ENCODE measurements around the gene FBXO33.
A peak's percentile ranks its signal among the peaks of the same experiment; 100 is the strongest.

The FBXO33 gene

GRCh38 chr14:39432179-39432618, at the start of gene FBXO33:
Gene FBXO33, minus strand, starts transcription at chr14:39432433. Its CDS starts 271 bp downstream, at chr14:39432162.
- peak; percentile 94 to 98 for DNase-seq

DNA sequence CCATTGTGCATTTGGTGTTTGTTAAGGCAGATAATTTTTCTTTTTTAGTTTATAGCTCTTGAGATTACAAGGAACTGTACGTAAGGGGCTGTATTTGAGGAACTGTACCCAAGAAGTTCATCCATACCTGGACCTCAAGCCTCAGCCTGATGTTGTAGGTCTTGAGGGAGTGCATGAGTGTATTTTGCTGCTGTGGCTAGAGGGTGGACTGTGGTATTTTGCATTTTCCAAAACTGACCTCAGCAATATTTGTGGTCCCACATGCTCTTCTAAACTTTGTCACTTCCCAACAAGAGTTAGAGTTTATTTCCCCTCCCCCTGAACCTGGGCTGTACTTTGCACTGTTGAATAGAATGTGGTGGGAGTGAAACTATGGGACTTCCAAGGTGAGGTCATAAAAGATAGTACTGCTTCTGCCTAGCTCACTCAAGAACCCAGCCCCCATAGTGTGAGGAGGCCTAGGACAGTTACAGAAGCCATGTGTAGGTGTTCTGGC, 42.2 kb upstream of the FBXO33 start:
- no peak for DNase-seq

DNA sequence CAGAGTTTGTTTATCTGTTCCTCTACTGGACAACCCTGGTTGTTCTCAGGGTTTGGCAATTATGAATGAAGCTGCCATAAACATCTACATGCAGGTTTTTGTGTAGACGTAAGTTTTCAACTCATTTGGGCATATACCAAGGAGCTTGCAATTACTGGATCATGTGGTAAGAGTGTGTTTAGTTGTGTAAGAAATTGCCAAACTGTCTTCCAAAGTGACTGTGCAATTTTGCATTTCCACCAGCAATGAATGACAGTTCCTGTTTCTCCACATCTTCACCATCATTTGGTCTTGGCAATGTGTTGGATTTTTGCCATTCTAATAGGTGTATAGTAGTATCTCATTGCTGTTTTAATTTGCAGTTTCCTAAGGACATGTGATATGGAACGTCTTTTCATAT, 39.8 kb upstream of the FBXO33 start:
- DNase-seq: no peak

DNA sequence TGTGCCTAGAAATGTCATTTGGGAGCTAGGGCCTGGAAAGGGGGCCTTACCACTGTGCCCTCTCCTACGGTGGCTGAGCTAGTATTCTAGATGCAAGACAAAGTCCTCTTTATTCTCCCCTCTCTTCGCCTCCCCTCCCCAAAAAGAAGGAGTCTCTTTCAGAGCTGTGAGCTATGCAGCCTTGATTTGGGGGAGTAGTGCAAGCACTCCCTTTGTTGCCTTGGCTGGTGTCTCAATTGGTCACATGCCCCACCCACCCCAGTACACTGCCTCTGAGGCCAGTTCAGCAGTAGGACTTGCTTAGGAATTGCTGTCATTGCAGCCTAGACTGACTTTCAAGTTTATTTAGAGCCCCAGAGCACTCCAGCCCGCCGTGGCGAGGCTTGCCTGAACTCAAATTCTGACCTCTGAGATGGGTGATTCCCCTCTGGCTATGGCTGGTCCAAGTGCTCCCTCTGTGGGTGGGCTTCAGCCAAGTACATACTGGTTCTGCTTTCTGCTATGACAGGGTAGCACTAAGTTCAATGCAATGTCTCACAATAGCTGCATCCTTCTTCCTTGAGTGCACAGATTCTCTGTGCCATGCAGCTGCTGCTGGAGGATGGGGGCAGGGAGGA, 37.0 kb upstream of the FBXO33 start:
- peak; percentile 10 to 15 for DNase-seq

- peak; percentile 54 to 58 for DNase-seq
These were observed 35.8 kb upstream of the FBXO33 start for GRCh38 chr14:39467889-39468524.

GRCh38 chr14:39459795-39460478, 27.7 kb upstream of the FBXO33 start:
- no peak for DNase-seq

DNA sequence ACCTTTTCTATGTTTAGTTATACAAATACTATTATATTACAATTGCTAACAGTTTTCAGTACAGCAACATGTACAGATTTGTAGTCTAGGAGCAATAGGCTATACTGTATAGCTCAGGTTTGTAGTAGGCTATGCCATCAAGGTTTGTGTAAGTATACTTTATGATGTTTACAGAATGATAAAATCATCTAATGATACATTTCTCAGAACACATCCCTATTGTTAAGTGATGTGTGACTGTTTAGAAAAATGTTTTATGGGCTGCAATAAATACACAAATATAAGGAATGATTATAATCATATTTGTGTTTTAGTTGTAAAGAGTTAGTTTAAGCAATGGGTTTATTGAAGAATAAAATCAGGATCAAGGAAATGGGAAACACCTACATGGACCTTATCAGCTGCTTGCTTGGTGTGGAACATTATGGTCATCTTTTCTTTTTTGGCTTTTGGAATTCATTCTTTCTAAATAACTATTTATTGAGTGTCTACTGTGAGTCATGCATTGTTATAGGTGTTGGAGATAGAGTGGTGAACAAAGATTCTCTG, 24.5 kb upstream of the FBXO33 start:
- DNase-seq: no peak

DNA sequence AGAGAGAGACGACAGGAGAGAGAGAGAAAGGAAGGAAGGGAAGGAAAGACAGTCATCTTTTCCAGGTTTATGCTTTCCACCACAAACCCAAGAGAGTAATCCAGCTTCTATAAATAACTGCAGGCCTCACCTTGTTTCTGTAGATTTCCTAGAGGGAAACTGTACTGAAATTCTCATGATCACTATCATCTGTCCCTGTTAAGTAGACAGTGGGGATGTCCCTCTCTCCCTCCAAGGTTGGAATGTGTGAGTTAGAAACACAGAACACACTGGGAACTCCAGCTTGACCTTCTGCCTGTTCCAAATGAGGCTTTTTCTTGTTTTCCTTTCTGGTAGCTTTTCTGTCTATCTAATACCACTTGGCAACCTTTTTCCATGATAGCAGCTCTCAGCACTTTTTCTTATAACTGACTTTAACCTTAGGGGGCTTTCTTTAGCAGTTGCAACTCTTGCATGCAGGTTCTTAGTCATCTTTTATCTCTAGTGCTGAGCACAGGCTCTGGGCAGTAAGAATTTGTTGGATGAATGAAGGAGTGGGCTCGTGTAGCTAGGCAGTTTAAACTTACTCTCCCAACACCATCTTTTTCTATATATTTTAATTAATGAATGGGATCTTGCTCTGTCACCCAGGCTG, 22.8 kb upstream of the FBXO33 start:
- DNase-seq: no peak

DNA sequence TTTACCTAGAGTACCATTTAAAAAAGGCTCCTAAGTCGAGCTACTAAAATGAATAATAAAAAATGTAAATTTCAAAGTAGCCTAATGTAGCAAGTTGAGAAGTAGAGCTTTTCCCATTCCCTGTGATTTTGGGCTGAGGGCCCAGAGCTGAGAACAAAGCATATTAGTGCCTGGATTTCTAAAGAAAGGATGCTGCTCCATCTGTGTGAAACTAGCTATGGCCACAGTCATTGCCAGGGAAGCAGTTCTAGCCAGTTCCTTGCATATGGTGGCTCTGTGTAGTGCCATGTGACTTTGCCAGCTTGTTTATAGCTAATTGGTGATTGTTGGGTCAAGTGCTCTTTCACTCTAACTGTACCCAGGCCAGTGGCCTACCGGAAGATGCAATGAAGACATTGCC, 20.4 kb upstream of the FBXO33 start:
- DNase-seq: no peak

- DNase-seq: no peak
These were observed 19.6 kb upstream of the FBXO33 start for GRCh38 chr14:39451811-39452210.

- no peak for DNase-seq
These were observed 15.0 kb upstream of the FBXO33 start for GRCh38 chr14:39447175-39447661.

- DNase-seq: no peak
These were observed 14.0 kb upstream of the FBXO33 start for GRCh38 chr14:39446131-39446744.

GRCh38 chr14:39442293-39442692, 10.1 kb upstream of the FBXO33 start:
- no peak for DNase-seq

GRCh38 chr14:39441805-39442204, 9.6 kb upstream of the FBXO33 start:
- DNase-seq: no peak

- no peak for DNase-seq
These were observed 8.7 kb upstream of the FBXO33 start for GRCh38 chr14:39440975-39441374.

- DNase-seq: no peak
These were observed 3.0 kb upstream of the FBXO33 start for GRCh38 chr14:39435241-39435640.

DNA sequence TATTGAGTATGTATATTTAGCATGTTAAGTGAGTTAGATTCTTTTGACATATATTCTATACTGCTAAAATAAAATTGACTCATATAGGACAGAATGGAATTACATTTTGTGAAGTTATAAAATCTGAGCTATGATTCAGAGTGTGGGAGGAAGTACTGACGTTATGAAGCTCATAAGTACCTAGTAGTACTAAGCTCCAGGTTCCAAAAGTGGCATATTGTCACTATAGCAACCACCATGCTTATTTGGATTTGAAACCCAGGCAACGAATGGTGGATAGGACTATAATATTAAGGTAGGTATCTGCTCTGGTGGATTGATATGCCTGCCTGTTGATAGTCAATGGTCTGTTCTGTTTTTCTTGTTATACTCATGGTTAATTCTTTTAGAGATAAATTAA, 2.2 kb upstream of the FBXO33 start:
- peak in 1 of 2 experiments; percentile 23 for DNase-seq

DNA sequence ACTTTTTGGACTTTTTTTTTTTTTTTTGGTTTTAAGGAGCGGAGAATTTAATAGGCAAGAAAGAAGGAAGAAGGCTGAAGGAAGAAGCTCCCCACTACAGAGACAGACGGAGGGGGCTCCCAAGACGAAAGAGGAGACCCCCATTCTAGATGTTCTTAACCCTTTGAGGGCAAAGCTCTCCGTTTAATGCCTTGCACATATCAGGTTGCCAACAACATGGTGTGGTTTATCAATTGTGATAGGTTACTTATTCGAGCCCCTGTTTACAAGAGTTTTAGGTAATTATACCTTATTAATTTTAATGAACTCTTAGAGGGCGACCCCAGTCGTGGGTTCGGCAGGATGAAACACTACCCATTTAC, 1.2 kb upstream of the FBXO33 start:
- DNase-seq: no peak

DNA sequence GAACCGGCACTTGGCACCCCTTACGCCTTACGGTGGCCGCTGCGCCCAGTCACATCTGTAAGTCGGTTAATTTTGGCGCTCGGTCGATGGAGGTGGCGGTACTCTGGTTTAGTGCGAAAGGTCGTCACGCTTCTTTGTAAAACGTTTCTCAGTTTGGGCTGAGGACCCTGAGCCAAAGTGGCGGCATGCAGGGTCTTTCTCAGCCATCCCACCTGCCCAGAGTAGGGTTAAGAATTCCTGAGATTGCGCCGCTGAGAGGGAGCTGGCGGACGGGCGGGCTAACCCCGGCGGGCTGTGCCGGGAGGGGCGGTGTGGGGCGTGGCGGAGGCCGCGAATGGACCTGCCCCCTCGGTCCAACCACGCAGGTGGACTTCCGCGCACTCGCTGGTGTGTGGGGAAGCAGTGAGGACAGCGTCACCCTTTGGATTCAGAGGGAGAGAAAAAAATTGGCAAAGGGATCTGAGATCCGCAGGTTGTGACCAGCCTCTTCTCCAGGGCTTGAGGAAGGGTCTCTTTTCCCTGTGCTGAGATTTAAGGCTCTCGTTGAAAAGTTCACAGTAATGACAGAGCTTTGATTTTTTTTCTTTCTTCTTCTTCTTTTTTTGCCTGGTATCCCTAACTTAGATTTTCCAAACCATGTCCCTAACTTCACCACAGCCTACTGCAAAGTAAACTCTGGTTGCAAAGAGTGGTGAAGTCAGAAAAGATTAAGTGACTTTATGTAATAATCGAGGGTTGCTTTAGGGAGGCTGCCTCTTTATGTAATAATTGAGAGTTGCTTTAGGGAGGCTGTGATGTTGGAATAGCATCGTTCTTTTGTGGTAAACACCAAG, 602 bp upstream of the FBXO33 start:
- peak; percentile 95 to 98 for DNase-seq

GRCh38 chr14:39431416-39432178, 636 bp downstream of the FBXO33 start:
- peak; percentile 20 to 51 for DNase-seq
